Measurements from ENCODE around the gene CEP85L. TPM values are rescaled to one million over a fixed set of nuclear protein-coding genes. Genes with fewer than 3 reads are reported as not detected.

Gene CEP85L
- total and polyA plus RNA-seq, 5 donors from 2014 or later = 19.3 to 96.4 (median 27.7) TPM

GRCh38 chr6:118618676-118619377 is 32.6 kb downstream of the CEP85L start:
- ATAC-seq (ENCODE audit: low read depth in 2 of 2) (peak; percentile 85), DNase-seq (peak; percentile 41 to 61 (median 61))
- Mint-ChIP-seq H3K4me3 (no peak overlapping the region), H3K27me3 (no peaks in the 10 kb centered on the region), H3K4me1 (peaks cover 27 to 65% (median 30%) of the 10 kb centered on the region in 4 donors), H3K27ac (peak overlapping the region in 2 of 3 donors; percentile 39 to 94), H3K9me3 (peaks cover 0 to 3% (median 0%) of the 10 kb centered on the region in 7 donors), H3K36me3 (peaks cover 8% of the 10 kb centered on the region)
- H3K27ac ChIP-seq (ENCODE audit: insufficient read depth, low read length, poor library complexity, severe bottlenecking) = no peak overlapping the region
- H3K4me1 ChIP-seq (ENCODE audit: control insufficient read depth, insufficient read depth, low read length, poor library complexity, severe bottlenecking) = peaks cover 7% of the 10 kb centered on the region
- H3K9me3 ChIP-seq (ENCODE audit: control insufficient read depth in 2 of 2, low read length in 2 of 2) = no peaks in the 10 kb centered on the region
- no peaks in the 10 kb centered on the region for H3K27me3 ChIP-seq (ENCODE audit: control insufficient read depth, insufficient read depth, low read length)
- no peak overlapping the region for H3K4me3 ChIP-seq (ENCODE audit: low read depth, low read length)
- H3K36me3 ChIP-seq (ENCODE audit: control insufficient read depth, insufficient read depth, low read length) = peaks cover 6% of the 10 kb centered on the region

GRCh38 chr6:118617417-118617816 is 34.0 kb downstream of the CEP85L start:
- peaks cover 10% of the 10 kb centered on the region for H3K36me3 Mint-ChIP-seq
- peaks cover 0 to 3% (median 0%) of the 10 kb centered on the region in 7 donors for H3K9me3 Mint-ChIP-seq
- H3K36me3 ChIP-seq (ENCODE audit: control insufficient read depth, insufficient read depth, low read length) = peaks cover 6% of the 10 kb centered on the region
- peaks cover 7% of the 10 kb centered on the region for H3K4me1 ChIP-seq (ENCODE audit: control insufficient read depth, insufficient read depth, low read length, poor library complexity, severe bottlenecking)
- no peak overlapping the region for H3K27ac ChIP-seq (ENCODE audit: insufficient read depth, low read length, poor library complexity, severe bottlenecking)
- no peaks in the 10 kb centered on the region for H3K9me3 ChIP-seq (ENCODE audit: control insufficient read depth in 2 of 2, low read length in 2 of 2)
- peaks cover 27 to 66% (median 31%) of the 10 kb centered on the region in 4 donors for H3K4me1 Mint-ChIP-seq
- ATAC-seq (ENCODE audit: low read depth in 2 of 2) (no peak), DNase-seq (no peak)
- H3K4me3 Mint-ChIP-seq = no peak overlapping the region
- H3K27ac Mint-ChIP-seq = peak overlapping the region in 2 of 3 donors; percentile 17 to 87
- no peaks in the 10 kb centered on the region for H3K27me3 ChIP-seq (ENCODE audit: control insufficient read depth, insufficient read depth, low read length)
- H3K4me3 ChIP-seq (ENCODE audit: low read depth, low read length) = no peak overlapping the region
- H3K27me3 Mint-ChIP-seq = no peaks in the 10 kb centered on the region

DNA sequence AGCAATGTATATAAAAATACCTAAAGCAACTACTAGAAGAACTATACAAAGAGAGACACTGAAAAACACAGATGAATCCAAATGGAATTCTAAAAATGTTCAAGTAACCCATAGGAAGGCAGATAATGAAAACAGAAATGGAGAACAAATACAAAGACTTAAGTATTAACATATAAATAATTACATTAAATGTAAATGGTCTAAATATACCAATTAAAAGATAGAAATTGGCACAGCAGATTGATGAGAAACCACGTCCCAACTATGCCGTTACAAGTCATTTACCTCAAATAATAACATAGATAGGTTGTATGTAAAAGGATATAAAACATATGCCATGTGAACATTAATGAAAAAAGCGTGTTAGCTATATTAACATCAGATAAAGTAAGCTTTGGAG is 40.1 kb downstream of the CEP85L start:
- Mint-ChIP-seq H3K9me3 (peaks cover 0 to 8% (median 2%) of the 10 kb centered on the region in 7 donors), H3K27ac (no peak overlapping the region), H3K36me3 (peaks cover 35% of the 10 kb centered on the region), H3K4me1 (peaks cover 41 to 62% (median 55%) of the 10 kb centered on the region in 4 donors), H3K4me3 (no peak overlapping the region), H3K27me3 (no peaks in the 10 kb centered on the region)
- DNase-seq = no peak
- Histone ChIP-seq H3K27ac (ENCODE audit: insufficient read depth, low read length, poor library complexity, severe bottlenecking) (no peak overlapping the region), H3K27me3 (ENCODE audit: control insufficient read depth, insufficient read depth, low read length) (no peaks in the 10 kb centered on the region), H3K9me3 (ENCODE audit: control insufficient read depth in 2 of 2, low read length in 2 of 2) (peaks cover 0 to 3% of the 10 kb centered on the region in 2 experiments), H3K4me3 (ENCODE audit: low read depth, low read length) (no peak overlapping the region), H3K4me1 (ENCODE audit: control insufficient read depth, insufficient read depth, low read length, poor library complexity, severe bottlenecking) (peaks cover 5% of the 10 kb centered on the region), H3K36me3 (ENCODE audit: control insufficient read depth, insufficient read depth, low read length) (peaks cover 5% of the 10 kb centered on the region)
- ATAC-seq (ENCODE audit: low read depth in 2 of 2) = no peak

- peaks cover 8% of the 10 kb centered on the region for H3K4me1 ChIP-seq (ENCODE audit: control insufficient read depth, insufficient read depth, low read length, poor library complexity, severe bottlenecking)
- DNase-seq = no peak
- peaks cover 37 to 48% (median 39%) of the 10 kb centered on the region in 4 donors for H3K4me1 Mint-ChIP-seq
- peaks cover 3% of the 10 kb centered on the region for H3K36me3 ChIP-seq (ENCODE audit: control insufficient read depth, insufficient read depth, low read length)
- H3K27ac Mint-ChIP-seq = peak overlapping the region in 2 of 3 donors; percentile 2 to 73
- peaks cover 0 to 6% (median 3%) of the 10 kb centered on the region in 7 donors for H3K9me3 Mint-ChIP-seq
- no peaks in the 10 kb centered on the region for H3K27me3 Mint-ChIP-seq
- no peak for ATAC-seq (ENCODE audit: low read depth in 2 of 2)
- H3K4me3 ChIP-seq (ENCODE audit: low read depth, low read length) = no peak overlapping the region
- H3K27me3 ChIP-seq (ENCODE audit: control insufficient read depth, insufficient read depth, low read length) = no peaks in the 10 kb centered on the region
- peaks cover 0 to 5% of the 10 kb centered on the region in 2 experiments for H3K9me3 ChIP-seq (ENCODE audit: control insufficient read depth in 2 of 2, low read length in 2 of 2)
- H3K4me3 Mint-ChIP-seq = no peak overlapping the region
- H3K27ac ChIP-seq (ENCODE audit: insufficient read depth, low read length, poor library complexity, severe bottlenecking) = no peak overlapping the region
- H3K36me3 Mint-ChIP-seq = peaks cover 55% of the 10 kb centered on the region
Measured at GRCh38 chr6:118606858-118607257, 44.5 kb downstream of the CEP85L start.

DNA sequence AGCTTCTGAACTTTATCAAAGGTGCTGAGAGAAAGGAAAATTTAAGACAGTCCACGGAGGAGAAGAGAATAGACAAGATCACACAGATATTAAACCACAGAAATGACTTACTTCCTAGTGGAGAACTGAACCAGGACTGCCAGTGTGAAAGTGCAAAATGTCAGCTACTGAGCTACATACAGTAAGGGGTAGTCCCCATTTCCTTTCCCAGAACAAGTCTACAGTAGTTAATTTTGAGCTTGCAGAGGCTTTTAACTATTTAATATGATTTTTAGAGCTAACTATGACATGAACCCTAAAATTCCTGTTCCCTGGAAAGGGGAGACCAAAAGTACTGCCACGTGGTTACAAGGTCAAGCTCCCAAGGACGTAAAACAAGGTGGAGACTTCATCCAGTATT is 45.1 kb downstream of the CEP85L start:
- H3K4me3 Mint-ChIP-seq = peak overlapping the region in 1 of 4 donors; percentile 30
- no peaks in the 10 kb centered on the region for H3K27me3 ChIP-seq (ENCODE audit: control insufficient read depth, insufficient read depth, low read length)
- H3K36me3 Mint-ChIP-seq = peaks cover 57% of the 10 kb centered on the region
- peaks cover 31 to 45% (median 38%) of the 10 kb centered on the region in 4 donors for H3K4me1 Mint-ChIP-seq
- peaks cover 0 to 2% of the 10 kb centered on the region in 2 experiments for H3K9me3 ChIP-seq (ENCODE audit: control insufficient read depth in 2 of 2, low read length in 2 of 2)
- peak overlapping the region in 1 of 3 donors; percentile 55 for H3K27ac Mint-ChIP-seq
- H3K4me3 ChIP-seq (ENCODE audit: low read depth, low read length) = no peak overlapping the region
- peaks cover 8% of the 10 kb centered on the region for H3K4me1 ChIP-seq (ENCODE audit: control insufficient read depth, insufficient read depth, low read length, poor library complexity, severe bottlenecking)
- no peak overlapping the region for H3K27ac ChIP-seq (ENCODE audit: insufficient read depth, low read length, poor library complexity, severe bottlenecking)
- ATAC-seq (ENCODE audit: low read depth in 2 of 2) (no peak), DNase-seq (peak in 1 of 3 donors; percentile 29)
- H3K9me3 Mint-ChIP-seq = peaks cover 0 to 4% (median 2%) of the 10 kb centered on the region in 7 donors
- H3K36me3 ChIP-seq (ENCODE audit: control insufficient read depth, insufficient read depth, low read length) = peaks cover 3% of the 10 kb centered on the region
- no peaks in the 10 kb centered on the region for H3K27me3 Mint-ChIP-seq

DNA sequence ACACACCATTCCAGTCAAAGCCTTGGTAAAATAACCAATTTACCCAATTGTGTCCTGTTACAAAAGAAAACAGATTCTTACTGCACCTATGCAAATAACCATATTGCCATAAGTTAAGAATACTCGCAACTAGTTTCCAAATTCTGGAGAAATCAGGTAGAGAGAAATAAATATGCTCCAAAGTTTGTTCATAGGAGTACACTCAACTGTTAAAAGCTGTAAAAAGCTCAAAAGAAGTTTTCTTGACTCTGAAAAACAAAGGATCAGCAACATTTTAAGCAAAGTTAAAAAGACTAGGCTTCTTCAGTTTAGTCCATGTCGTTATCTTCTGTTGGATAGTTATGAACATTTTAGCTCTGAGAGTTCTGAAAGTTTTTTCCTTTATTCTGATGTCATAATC is 48.0 kb downstream of the CEP85L start:
- no peak overlapping the region for H3K27ac Mint-ChIP-seq
- peaks cover 57% of the 10 kb centered on the region for H3K36me3 Mint-ChIP-seq

GRCh38 chr6:118602300-118602699 is 49.1 kb downstream of the CEP85L start:
- Histone ChIP-seq H3K4me1 (ENCODE audit: control insufficient read depth, insufficient read depth, low read length, poor library complexity, severe bottlenecking) (peaks cover 6% of the 10 kb centered on the region), H3K9me3 (ENCODE audit: control insufficient read depth in 2 of 2, low read length in 2 of 2) (peaks cover 0 to 2% of the 10 kb centered on the region in 2 experiments), H3K4me3 (ENCODE audit: low read depth, low read length) (no peak overlapping the region), H3K27ac (ENCODE audit: insufficient read depth, low read length, poor library complexity, severe bottlenecking) (no peak overlapping the region), H3K36me3 (ENCODE audit: control insufficient read depth, insufficient read depth, low read length) (no peaks in the 10 kb centered on the region), H3K27me3 (ENCODE audit: control insufficient read depth, insufficient read depth, low read length) (no peaks in the 10 kb centered on the region)
- Mint-ChIP-seq H3K27me3 (no peaks in the 10 kb centered on the region), H3K4me1 (peaks cover 20 to 36% (median 32%) of the 10 kb centered on the region in 4 donors), H3K9me3 (peaks cover 0 to 4% (median 1%) of the 10 kb centered on the region in 7 donors), H3K36me3 (peaks cover 51% of the 10 kb centered on the region), H3K27ac (no peak overlapping the region), H3K4me3 (no peak overlapping the region)
- ATAC-seq (ENCODE audit: low read depth in 2 of 2) (no peak), DNase-seq (no peak)

More for the DNA sequence above, 48.0 kb downstream of the CEP85L start:
- Histone ChIP-seq H3K36me3 (ENCODE audit: control insufficient read depth, insufficient read depth, low read length) (peaks cover 3% of the 10 kb centered on the region), H3K9me3 (ENCODE audit: control insufficient read depth in 2 of 2, low read length in 2 of 2) (peaks cover 0 to 2% of the 10 kb centered on the region in 2 experiments), H3K4me3 (ENCODE audit: low read depth, low read length) (no peak overlapping the region), H3K4me1 (ENCODE audit: control insufficient read depth, insufficient read depth, low read length, poor library complexity, severe bottlenecking) (peaks cover 8% of the 10 kb centered on the region), H3K27me3 (ENCODE audit: control insufficient read depth, insufficient read depth, low read length) (no peaks in the 10 kb centered on the region), H3K27ac (ENCODE audit: insufficient read depth, low read length, poor library complexity, severe bottlenecking) (no peak overlapping the region)
- no peaks in the 10 kb centered on the region for H3K27me3 Mint-ChIP-seq
- peaks cover 16 to 41% (median 32%) of the 10 kb centered on the region in 4 donors for H3K4me1 Mint-ChIP-seq
- no peak for ATAC-seq (ENCODE audit: low read depth in 2 of 2)
- peaks cover 0 to 4% (median 1%) of the 10 kb centered on the region in 7 donors for H3K9me3 Mint-ChIP-seq
- no peak for DNase-seq
- no peak overlapping the region for H3K4me3 Mint-ChIP-seq
